ENCODE measurements around the gene HOXA10.

Gene HOXA10

GRCh38 chr7:27191161-27191731, 17.1 kb upstream of the HOXA10 start:
- no peak for TF ChIP-seq EZH2phosphoT487 (IDR thresholded peaks at IDR 0.05; ENCODE audit: low read depth)
- no peak for TF ChIP-seq CTCF (IDR thresholded peaks at IDR 0.05; ENCODE audit: low read depth, low read length)
- H3K27ac ChIP-seq (ENCODE audit: low read length), result no peak overlapping the region
- no peak overlapping the region for H3K4me2 ChIP-seq (ENCODE audit: low read length)
- H3K4me1 ChIP-seq (ENCODE audit: low read length), result no peaks in the 10 kb centered on the region
- no peaks in the 10 kb centered on the region for H4K20me1 ChIP-seq (ENCODE audit: insufficient read depth, low read length)
- H3K36me3 ChIP-seq (replicated peaks; ENCODE audit: low read depth, low read length), result no peaks in the 10 kb centered on the region
- no peak overlapping the region for H3K4me3 ChIP-seq (ENCODE audit: low read length)
- no peaks in the 10 kb centered on the region for H3K27me3 ChIP-seq (ENCODE audit: low read depth, low read length)
- H3K9me3 ChIP-seq (ENCODE audit: insufficient read depth, low read length), result no peaks in the 10 kb centered on the region
- H3K9ac ChIP-seq (ENCODE audit: low read length), result no peak overlapping the region
- no peaks in the 10 kb centered on the region for H3K79me2 ChIP-seq (ENCODE audit: low read length)
- no peak overlapping the region for H2AFZ ChIP-seq (ENCODE audit: low read depth, low read length)

- H3K9me3 ChIP-seq (ENCODE audit: insufficient read depth, low read length), result no peaks in the 10 kb centered on the region
- H3K9ac ChIP-seq (ENCODE audit: low read length), result no peak overlapping the region
- no peaks in the 10 kb centered on the region for H3K79me2 ChIP-seq (ENCODE audit: low read length)
- H2AFZ ChIP-seq (ENCODE audit: low read depth, low read length), result no peak overlapping the region
- H4K20me1 ChIP-seq (ENCODE audit: insufficient read depth, low read length), result no peaks in the 10 kb centered on the region
- H3K4me3 ChIP-seq (ENCODE audit: low read length), result no peak overlapping the region
- H3K36me3 ChIP-seq (replicated peaks; ENCODE audit: low read depth, low read length), result no peaks in the 10 kb centered on the region
- no peak overlapping the region for H3K4me2 ChIP-seq (ENCODE audit: low read length)
- no peaks in the 10 kb centered on the region for H3K4me1 ChIP-seq (ENCODE audit: low read length)
- no peaks in the 10 kb centered on the region for H3K27me3 ChIP-seq (ENCODE audit: low read depth, low read length)
- TF ChIP-seq CTCF (IDR thresholded peaks at IDR 0.05; ENCODE audit: low read depth, low read length) (no peak), EZH2phosphoT487 (IDR thresholded peaks at IDR 0.05; ENCODE audit: low read depth) (no peak)
- H3K27ac ChIP-seq (ENCODE audit: low read length), result no peak overlapping the region
These were observed 16.1 kb upstream of the HOXA10 start for GRCh38 chr7:27189997-27190748.

- no peaks in the 10 kb centered on the region for H3K36me3 ChIP-seq (replicated peaks; ENCODE audit: low read depth, low read length)
- H3K79me2 ChIP-seq (ENCODE audit: low read length), result no peaks in the 10 kb centered on the region
- no peak overlapping the region for H3K4me3 ChIP-seq (ENCODE audit: low read length)
- no peak overlapping the region for H2AFZ ChIP-seq (ENCODE audit: low read depth, low read length)
- H3K9me3 ChIP-seq (ENCODE audit: insufficient read depth, low read length), result no peaks in the 10 kb centered on the region
- no peak overlapping the region for H3K4me2 ChIP-seq (ENCODE audit: low read length)
- H3K9ac ChIP-seq (ENCODE audit: low read length), result no peak overlapping the region
- no peaks in the 10 kb centered on the region for H3K4me1 ChIP-seq (ENCODE audit: low read length)
- no peak overlapping the region for H3K27ac ChIP-seq (ENCODE audit: low read length)
- no peak for TF ChIP-seq CTCF (IDR thresholded peaks at IDR 0.05; ENCODE audit: low read depth, low read length)
- no peak for TF ChIP-seq EZH2phosphoT487 (IDR thresholded peaks at IDR 0.05; ENCODE audit: low read depth)
- H4K20me1 ChIP-seq (ENCODE audit: insufficient read depth, low read length), result no peaks in the 10 kb centered on the region
- H3K27me3 ChIP-seq (ENCODE audit: low read depth, low read length), result no peaks in the 10 kb centered on the region
These were observed 15.3 kb upstream of the HOXA10 start for GRCh38 chr7:27189295-27189996.
